Naive thymus-derived CD4-positive, alpha-beta T cell (primary cell): ENCODE measurements around the gene CCDC107. TPM values are rescaled to one million over a fixed set of nuclear protein-coding genes. Genes with fewer than 3 reads are reported as not detected.
"Not testable (repeated sequence)": the region's sequence is repeated elsewhere in the genome, so short reads cannot be mapped to it uniquely, and the experiment has no call there.

Source experiments
- ATAC-seq: fragments of 150-1000 bp; cut with Tn5 transposase; 2 replicates; pipeline ENCODE4 v1.10.0; 2021; ENCODE audit warnings: mild to moderate bottlenecking, moderate library complexity
- CTCF ChIA-PET: fragments of 350-600 bp; sonication (Branson Sonifier 250); formaldehyde crosslinking; loops from one replicate; lab custom pipeline; 2021; ENCODE audit warnings: antibody characterized with exemption; lab: Charles Lee
- POLR2A ChIA-PET: fragments of 350-600 bp; sonication (Branson Sonifier 250); formaldehyde crosslinking; loops from one replicate; lab custom pipeline; 2021; ENCODE audit warnings: antibody characterized with exemption, inconsistent platforms; lab: Charles Lee
- DNase-seq, 9 donors: peaks; one replicate each; pipeline versions ENCODE4 v3.0.0 to v3.0.0-alpha.2; 2020 to 2022; ENCODE audit warnings: mixed read lengths in 1 of 9
- H3K27ac ChIP-seq: one replicate; pipeline ENCODE4 v1.7.0; 2013; ENCODE audit warnings: mild to moderate bottlenecking, low read depth, low read length, moderate library complexity
- H3K27me3 ChIP-seq, 2 donors: one replicate each; pipeline ENCODE4 v1.7.0; 2013; ENCODE audit warnings: low read length in 2 of 2, mild to moderate bottlenecking in 2 of 2, moderate library complexity in 2 of 2; ENCODE audit not compliant: control insufficient read depth in 2 of 2, insufficient read depth in 2 of 2
- H3K36me3 ChIP-seq, 3 experiments: 1 replicate in 2 of 3; 2 replicates in 1 of 3; pipeline ENCODE4 v1.7.0; 2013; ENCODE audit warnings: low read length in 3 of 3, mild to moderate bottlenecking in 3 of 3, moderate library complexity in 1 of 3; ENCODE audit not compliant: insufficient read depth in 3 of 3, control insufficient read depth in 2 of 3
- H3K4me1 ChIP-seq, 2 donors: one replicate each; pipeline ENCODE4 v1.7.0; 2013; ENCODE audit warnings: low read length in 2 of 2, mild to moderate bottlenecking in 2 of 2, moderate library complexity in 1 of 2; ENCODE audit not compliant: control insufficient read depth in 2 of 2, insufficient read depth in 2 of 2
- H3K4me3 ChIP-seq: 2 replicates; pipeline ENCODE4 v1.7.0; 2013; ENCODE audit warnings: mild to moderate bottlenecking, low read length
- H3K9me3 ChIP-seq, 3 experiments: 1 replicate in 2 of 3; 2 replicates in 1 of 3; pipeline ENCODE4 v1.7.0; 2013; ENCODE audit warnings: low read length in 3 of 3; ENCODE audit not compliant: control insufficient read depth in 2 of 3
- H3K27ac Mint-ChIP-seq, 9 donors: one replicate each; pipeline ENCODE4 v1.8.0; 2020 to 2022; ENCODE audit warnings: mixed read lengths in 9 of 9, mild to moderate bottlenecking in 8 of 9, moderate library complexity in 5 of 9, inconsistent platforms in 2 of 9
- H3K27me3 Mint-ChIP-seq, 5 donors: one replicate each; pipeline ENCODE4 v1.8.0; 2021 to 2022; ENCODE audit warnings: mixed read lengths in 5 of 5, mild to moderate bottlenecking in 1 of 5
- H3K36me3 Mint-ChIP-seq, 5 donors: one replicate each; pipeline ENCODE4 v1.8.0; 2020 to 2022; ENCODE audit warnings: mixed read lengths in 5 of 5, mild to moderate bottlenecking in 3 of 5, inconsistent platforms in 1 of 5
- H3K4me1 Mint-ChIP-seq, 7 donors: one replicate each; pipeline ENCODE4 v1.8.0; 2020 to 2022; ENCODE audit warnings: mixed read lengths in 7 of 7, mild to moderate bottlenecking in 3 of 7, inconsistent platforms in 1 of 7
- H3K4me3 Mint-ChIP-seq, 10 donors: one replicate each; pipeline ENCODE4 v1.8.0; 2020 to 2022; ENCODE audit warnings: mild to moderate bottlenecking in 10 of 10, mixed read lengths in 10 of 10, moderate library complexity in 6 of 10, inconsistent platforms in 2 of 10
- H3K9me3 Mint-ChIP-seq, 11 donors: one replicate each; pipeline ENCODE4 v1.8.0; 2020 to 2022; ENCODE audit warnings: mixed read lengths in 11 of 11, mild to moderate bottlenecking in 4 of 11, inconsistent platforms in 1 of 11, moderate library complexity in 1 of 11
- intact Hi-C, 2 donors: fragments of 100-400 bp; cut with micrococcal nuclease; formaldehyde crosslinking; loops; one replicate each; pipeline ENCODE4 v1.15.1; 2023
- polyA plus RNA-seq, 2 donors: library from polyadenylated mRNA; unstranded; fragments of 300-500 nt; fragmentation: Illumina TruSeq; gene quantifications; one replicate each; pipeline ENCODE4 v1.2.3, GENCODE V29; 2021
- total RNA-seq, 6 experiments: library from RNA in 5 of 6; stranded (reverse) in 5 of 6; gene quantifications; 1 replicate in 5 of 6; 2 replicates in 1 of 6; pipeline ENCODE4 v1.2.3 and lab custom pipeline; 2021 to 2026

CCDC107 gene
- total and polyA plus RNA-seq, 7 experiments from 2014 or later = 12.0 to 65.7 (median 17.2) TPM

- intact Hi-C loops = no loop called here
- H3K27me3 ChIP-seq = no peaks in the 10 kb centered on the region
- Mint-ChIP-seq H3K9me3 (peaks cover 0 to 5% (median 0%) of the 10 kb centered on the region in 11 donors), H3K4me1 (peaks cover 38 to 64% (median 53%) of the 10 kb centered on the region in 7 donors), H3K27ac (peak overlapping the region in 6 of 9 donors; percentile 21 to 90 (median 62)), H3K27me3 (no peaks in the 10 kb centered on the region), H3K4me3 (peak overlapping the region in 2 of 10 donors; percentile 20 to 37), H3K36me3 (peaks cover 3 to 23% (median 8%) of the 10 kb centered on the region in 5 donors)
- H3K4me1 ChIP-seq = peaks cover 19 to 35% of the 10 kb centered on the region in 2 donors
- peak; percentile 49 for ATAC-seq
- no peak overlapping the region for H3K27ac ChIP-seq
- POLR2A ChIA-PET = interaction anchor here (1.0 to 1.4 kb wide), 3 partner anchors 17 to 54 kb away, joined by 3 to 5 read pairs (median 3); partner anchors contain the start of gene TPM2
- H3K4me3 ChIP-seq = no peak overlapping the region
- no peaks in the 10 kb centered on the region for H3K36me3 ChIP-seq
- no peaks in the 10 kb centered on the region for H3K9me3 ChIP-seq
- no peak for DNase-seq
- CTCF ChIA-PET = interaction anchor here (1.2 kb wide), 1 partner anchor 22 kb away, joined by 3 read pairs; the partner anchor contains the start of gene CCDC107
Measured at GRCh38 chr9:35636135-35636876, 21.8 kb upstream of the CCDC107 start.

- Mint-ChIP-seq H3K4me3 (peak overlapping the region in 3 of 10 donors; percentile 16 to 40 (median 20)), H3K36me3 (peaks cover 3 to 28% (median 8%) of the 10 kb centered on the region in 5 donors), H3K27ac (peak overlapping the region in 3 of 9 donors; percentile 21 to 90 (median 75)), H3K4me1 (peaks cover 43 to 69% (median 57%) of the 10 kb centered on the region in 7 donors)
- CTCF ChIA-PET, DNase-seq, H3K27ac ChIP-seq, H3K27me3 ChIP-seq, H3K36me3 ChIP-seq, H3K9me3 ChIP-seq, ATAC-seq, H3K27me3 Mint-ChIP-seq, H3K9me3 Mint-ChIP-seq, H3K4me3 ChIP-seq, intact Hi-C loops: not testable (repeated sequence)
- H3K4me1 ChIP-seq = peaks cover 19 to 35% of the 10 kb centered on the region in 2 donors
- POLR2A ChIA-PET = interaction anchor here (1.2 kb wide), 1 partner anchor 17 kb away, joined by 5 read pairs; no protein-coding TSS in a partner anchor
Measured at GRCh38 chr9:35636877-35637246, 21.2 kb upstream of the CCDC107 start.

GRCh38 chr9:35637427-35637955 lies 20.6 kb upstream of the CCDC107 start:
- H3K9me3 Mint-ChIP-seq, H3K9me3 ChIP-seq, CTCF ChIA-PET, DNase-seq, H3K4me3 ChIP-seq, intact Hi-C loops, H3K27me3 ChIP-seq, H3K27me3 Mint-ChIP-seq, ATAC-seq, H3K36me3 ChIP-seq: not testable (repeated sequence)
- POLR2A ChIA-PET = interaction anchor here (0.5 kb wide), 1 partner anchor 9 kb away, joined by 3 read pairs; no protein-coding TSS in a partner anchor
- Mint-ChIP-seq H3K4me1 (peaks cover 43 to 69% (median 59%) of the 10 kb centered on the region in 7 donors), H3K27ac (peak overlapping the region; percentile 66 to 92 (median 85)), H3K4me3 (peak overlapping the region in 7 of 10 donors; percentile 7 to 65 (median 55)), H3K36me3 (peaks cover 3 to 32% (median 8%) of the 10 kb centered on the region in 5 donors)
- Histone ChIP-seq H3K4me1 (peaks cover 19 to 35% of the 10 kb centered on the region in 2 donors), H3K27ac (peak overlapping the region; percentile 57)

- H3K27me3 Mint-ChIP-seq, H3K36me3 ChIP-seq, H3K27me3 ChIP-seq, H3K4me3 ChIP-seq, H3K9me3 Mint-ChIP-seq, H3K9me3 ChIP-seq: not testable (repeated sequence)
- Mint-ChIP-seq H3K36me3 (peaks cover 3 to 37% (median 8%) of the 10 kb centered on the region in 5 donors), H3K4me3 (peak overlapping the region; percentile 15 to 70 (median 56)), H3K4me1 (peaks cover 47 to 77% (median 70%) of the 10 kb centered on the region in 7 donors), H3K27ac (peak overlapping the region; percentile 66 to 90 (median 85))
- peaks cover 19 to 35% of the 10 kb centered on the region in 2 donors for H3K4me1 ChIP-seq
- intact Hi-C loops = loop anchor here in 1 of 2 donors (1.0 kb wide), 1 partner anchor 8 kb away; no protein-coding TSS in a partner anchor
- ChIA-PET CTCF (interaction anchor here (0.8 to 1.5 kb wide), 4 partner anchors 16 to 27 kb away, joined by 3 to 5 read pairs (median 4); partner anchors contain the start of genes CCDC107 and RMRP), POLR2A (interaction anchor here (1.0 to 2.5 kb wide), 4 partner anchors 8 to 66 kb away, joined by 3 to 14 read pairs (median 5); partner anchors contain the start of genes CCDC107, RMRP and SIT1)
- H3K27ac ChIP-seq = peak overlapping the region; percentile 61
- ATAC-seq (peak; percentile 69), DNase-seq (peak in 5 of 9 donors; percentile 35 to 59 (median 48))
Measured at GRCh38 chr9:35638751-35639150, 19.3 kb upstream of the CCDC107 start.

GRCh38 chr9:35639225-35639624 lies 18.9 kb upstream of the CCDC107 start:
- peak; percentile 37 for ATAC-seq
- H3K4me1 Mint-ChIP-seq = peaks cover 48 to 78% (median 71%) of the 10 kb centered on the region in 7 donors
- H3K9me3 Mint-ChIP-seq, H3K27me3 ChIP-seq, H3K27me3 Mint-ChIP-seq, H3K4me3 ChIP-seq, H3K36me3 ChIP-seq, intact Hi-C loops, DNase-seq, H3K9me3 ChIP-seq: not testable (repeated sequence)
- peak overlapping the region in 8 of 10 donors; percentile 37 to 75 (median 63) for H3K4me3 Mint-ChIP-seq
- ChIA-PET CTCF (interaction anchor here (1.4 to 1.6 kb wide), 4 partner anchors 16 to 28 kb away, joined by 3 to 6 read pairs (median 4); no protein-coding TSS in a partner anchor), POLR2A (interaction anchor here (1.0 to 2.5 kb wide), 4 partner anchors 8 to 66 kb away, joined by 3 to 14 read pairs (median 5); partner anchors contain the start of genes CCDC107, RMRP and SIT1)
- H3K27ac ChIP-seq = peak overlapping the region; percentile 61
- H3K36me3 Mint-ChIP-seq = peaks cover 3 to 37% (median 8%) of the 10 kb centered on the region in 5 donors
- peak overlapping the region; percentile 23 to 91 (median 85) for H3K27ac Mint-ChIP-seq
- peaks cover 19 to 35% of the 10 kb centered on the region in 2 donors for H3K4me1 ChIP-seq

GRCh38 chr9:35639631-35640030 lies 18.5 kb upstream of the CCDC107 start:
- Histone ChIP-seq H3K4me3 (no peak overlapping the region), H3K9me3 (no peaks in the 10 kb centered on the region), H3K4me1 (peaks cover 24 to 39% of the 10 kb centered on the region in 2 donors), H3K27ac (no peak overlapping the region), H3K27me3 (no peaks in the 10 kb centered on the region), H3K36me3 (no peaks in the 10 kb centered on the region)
- CTCF ChIA-PET = interaction anchor here (1.4 to 1.6 kb wide), 4 partner anchors 17 to 28 kb away, joined by 3 to 6 read pairs (median 4); no protein-coding TSS in a partner anchor
- H3K4me1 Mint-ChIP-seq = peaks cover 51 to 82% (median 74%) of the 10 kb centered on the region in 7 donors
- no peaks in the 10 kb centered on the region for H3K27me3 Mint-ChIP-seq
- intact Hi-C loops = no loop called here
- POLR2A ChIA-PET = interaction anchor here (1.1 to 2.5 kb wide), 4 partner anchors 11 to 65 kb away, joined by 3 to 14 read pairs (median 5); partner anchors contain the start of genes CCDC107, RMRP and SIT1
- peaks cover 3 to 40% (median 6%) of the 10 kb centered on the region in 5 donors for H3K36me3 Mint-ChIP-seq
- H3K4me3 Mint-ChIP-seq = peak overlapping the region in 9 of 10 donors; percentile 13 to 75 (median 63)
- H3K9me3 Mint-ChIP-seq = peaks cover 0 to 7% (median 0%) of the 10 kb centered on the region in 11 donors
- ATAC-seq = no peak
- peak overlapping the region in 8 of 9 donors; percentile 67 to 91 (median 86) for H3K27ac Mint-ChIP-seq
- no peak for DNase-seq
